ENCODE measurements around the gene FAM219A.

The FAM219A gene

GRCh38 chr9:34491596-34491995 is 33.2 kb upstream of the FAM219A start:
- Histone ChIP-seq H3K9me2 (replicated peaks; ENCODE audit: insufficient read depth, low read length) (no peaks in the 10 kb centered on the region), H3F3A (ENCODE audit: insufficient read depth) (no peaks in the 10 kb centered on the region), H2AFZ (ENCODE audit: low read depth, low read length, severe bottlenecking) (no peak overlapping the region), H4K20me1 (ENCODE audit: low read depth, low read length) (no peaks in the 10 kb centered on the region), H3K27ac (ENCODE audit: low read depth, low read length) (no peak overlapping the region), H3K79me2 (ENCODE audit: insufficient read depth, low read length) (no peaks in the 10 kb centered on the region), H3K27me3 (ENCODE audit: low read length) (0 out of 2 replicates have a peak, but pooled peaks cover 2% of the 10 kb centered on the region), H3K4me2 (ENCODE audit: low read depth, low read length, poor library complexity, severe bottlenecking) (no peak overlapping the region), H3K36me3 (ENCODE audit: low read length) (no peaks in the 10 kb centered on the region), H3K9ac (ENCODE audit: low read length) (no peak overlapping the region), H3K9me3 (ENCODE audit: insufficient read depth, low read length) (no peaks in the 10 kb centered on the region), H3K4me3 (ENCODE audit: insufficient read depth, low read length, poor library complexity, severe bottlenecking) (no peak overlapping the region)
- TF ChIP-seq CTCF (IDR thresholded peaks at IDR 0.05; ENCODE audit: insufficient read depth, low read length, poor library complexity, severe bottlenecking) = no peak

- Histone ChIP-seq H2AFZ (ENCODE audit: low read depth, low read length, severe bottlenecking) (no peak overlapping the region), H3K9ac (ENCODE audit: low read length) (no peak overlapping the region), H3K9me3 (ENCODE audit: insufficient read depth, low read length) (no peaks in the 10 kb centered on the region), H3K27me3 (ENCODE audit: low read length) (0 out of 2 replicates have a peak, but pooled peaks cover 2% of the 10 kb centered on the region), H4K20me1 (ENCODE audit: low read depth, low read length) (no peaks in the 10 kb centered on the region), H3K4me2 (ENCODE audit: low read depth, low read length, poor library complexity, severe bottlenecking) (no peak overlapping the region), H3K36me3 (ENCODE audit: low read length) (no peaks in the 10 kb centered on the region), H3F3A (ENCODE audit: insufficient read depth) (no peaks in the 10 kb centered on the region), H3K79me2 (ENCODE audit: insufficient read depth, low read length) (no peaks in the 10 kb centered on the region), H3K27ac (ENCODE audit: low read depth, low read length) (no peak overlapping the region), H3K9me2 (replicated peaks; ENCODE audit: insufficient read depth, low read length) (no peaks in the 10 kb centered on the region), H3K4me3 (ENCODE audit: insufficient read depth, low read length, poor library complexity, severe bottlenecking) (no peak overlapping the region)
- no peak for TF ChIP-seq EZH2phosphoT487 (conservative IDR thresholded peaks at IDR 0.05; ENCODE audit: low read length)
- no peak for TF ChIP-seq CTCF (IDR thresholded peaks at IDR 0.05; ENCODE audit: insufficient read depth, low read length, poor library complexity, severe bottlenecking)
Observed at GRCh38 chr9:34490760-34491159, 32.4 kb upstream of the FAM219A start.

- no peaks in the 10 kb centered on the region for H3K9me3 ChIP-seq (ENCODE audit: insufficient read depth, low read length)
- no peak overlapping the region for H3K27ac ChIP-seq (ENCODE audit: low read depth, low read length)
- no peaks in the 10 kb centered on the region for H3K79me2 ChIP-seq (ENCODE audit: insufficient read depth, low read length)
- no peak overlapping the region for H3K4me2 ChIP-seq (ENCODE audit: low read depth, low read length, poor library complexity, severe bottlenecking)
- H3K27me3 ChIP-seq (ENCODE audit: low read length) = 0 out of 2 replicates have a peak, but pooled peaks cover 2% of the 10 kb centered on the region
- H2AFZ ChIP-seq (ENCODE audit: low read depth, low read length, severe bottlenecking) = no peak overlapping the region
- H4K20me1 ChIP-seq (ENCODE audit: low read depth, low read length) = no peaks in the 10 kb centered on the region
- H3K9ac ChIP-seq (ENCODE audit: low read length) = no peak overlapping the region
- no peaks in the 10 kb centered on the region for H3F3A ChIP-seq (ENCODE audit: insufficient read depth)
- no peaks in the 10 kb centered on the region for H3K9me2 ChIP-seq (replicated peaks; ENCODE audit: insufficient read depth, low read length)
- no peaks in the 10 kb centered on the region for H3K36me3 ChIP-seq (ENCODE audit: low read length)
- TF ChIP-seq CTCF (IDR thresholded peaks at IDR 0.05; ENCODE audit: insufficient read depth, low read length, poor library complexity, severe bottlenecking) (no peak), EZH2phosphoT487 (conservative IDR thresholded peaks at IDR 0.05; ENCODE audit: low read length) (no peak)
- no peak overlapping the region for H3K4me3 ChIP-seq (ENCODE audit: insufficient read depth, low read length, poor library complexity, severe bottlenecking)
Observed at GRCh38 chr9:34490360-34490759, 32.0 kb upstream of the FAM219A start.

Measured in SU-DHL-6 (cell line).